ENCODE results near the gene WDR20. TPM values are rescaled to one million over a fixed set of nuclear protein-coding genes. Genes with fewer than 3 reads are reported as not detected.

WDR20 gene
- total and polyA plus RNA-seq, 2 of the 8 experiments (the other 6 are each of a cell fraction or from before 2014, with no cell fraction given): 11.2 to 26.7 TPM

DNA sequence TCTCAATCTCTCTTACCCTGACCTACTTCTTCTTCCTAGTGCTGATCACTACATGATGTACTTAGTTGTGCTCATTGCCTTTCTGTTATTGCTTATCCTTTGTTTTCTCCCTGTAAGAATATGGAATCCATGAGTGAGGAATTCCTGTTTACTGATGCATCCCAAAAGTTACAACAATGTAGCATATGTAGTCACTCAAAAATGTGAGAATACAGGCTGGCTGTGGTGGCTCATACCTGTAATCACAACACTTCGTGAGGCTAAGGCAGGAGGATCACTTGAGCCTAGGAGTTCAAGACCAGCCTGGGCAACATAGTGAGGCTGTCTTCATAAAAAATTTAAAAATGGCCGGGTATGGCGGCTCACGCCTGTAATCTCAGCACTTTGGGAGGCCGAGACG, 8.0 kb upstream of the WDR20 start:
- FAIRE-seq: no peak
- H3K4me3 ChIP-seq (ENCODE audit: extremely low read depth in 1 of 4, insufficient read depth in 2 of 4, low read depth in 3 of 4, low read length in 4 of 4): no peak overlapping the region
- CTCF ChIA-PET (ENCODE audit: partially characterized antibody): interaction anchor here (0.6 kb wide), 1 partner anchor 105 kb away, joined by 3 read pairs; no protein-coding TSS in a partner anchor
- TF ChIP-seq KDM1A (IDR thresholded peaks at IDR 0.05; ENCODE audit: borderline replicate concordance, low read length) (no peak), NRF1 (IDR thresholded peaks at IDR 0.05; ENCODE audit: low read depth, low read length) (no peak), SP4 (IDR thresholded peaks at IDR 0.05; ENCODE audit: low read length) (no peak), SAP30 (IDR thresholded peaks at IDR 0.05; ENCODE audit: insufficient read depth, insufficient replicate concordance, low read length) (no peak), EGR1 (IDR thresholded peaks at IDR 0.05; ENCODE audit: borderline replicate concordance, low read depth, low read length) (no peak), BCL11A (IDR thresholded peaks at IDR 0.05; ENCODE audit: low read depth in 2 of 2, low read length in 2 of 2) (no peak), YY1 (IDR thresholded peaks at IDR 0.05; ENCODE audit: low read depth, low read length) (no peak)

More for the DNA sequence above, 8.0 kb upstream of the WDR20 start:
- Histone ChIP-seq H2BK5ac (ENCODE audit: low read depth, low read length) (no peak overlapping the region), H3K23me2 (ENCODE audit: low read depth, low read length) (no peaks in the 10 kb centered on the region), H2AK5ac (ENCODE audit: low read depth, low read length) (no peak overlapping the region), H2BK15ac (ENCODE audit: low read length) (no peak overlapping the region), H3K27ac (ENCODE audit: low read depth, low read length) (no peak overlapping the region), H3K27me3 (replicated peaks in 1 of 4; ENCODE audit: control insufficient read depth in 3 of 4, extremely low read depth in 1 of 4, insufficient read depth in 3 of 4, low read length in 3 of 4) (no peaks in the 10 kb centered on the region), H4K8ac (ENCODE audit: extremely low read depth, insufficient read depth, low read length) (no peak overlapping the region), H2BK12ac (ENCODE audit: low read depth, low read length) (no peak overlapping the region), H3K14ac (ENCODE audit: insufficient read length) (no peak overlapping the region), H3K9ac (replicated peaks in 1 of 4; ENCODE audit: extremely low read depth in 1 of 4, low read depth in 3 of 4, low read length in 3 of 4) (no peak overlapping the region), H4K5ac (ENCODE audit: insufficient read length, low read depth, low read length) (no peak overlapping the region), H2AFZ (ENCODE audit: low read length) (no peak overlapping the region), H4K20me1 (replicated peaks in 1 of 2; ENCODE audit: control insufficient read depth in 1 of 2, insufficient read depth in 2 of 2, low read length in 2 of 2) (no peaks in the 10 kb centered on the region), H3K79me2 (ENCODE audit: control insufficient read depth in 1 of 2, insufficient read depth in 2 of 2, low read length in 2 of 2) (no peaks in the 10 kb centered on the region), H3K23ac (ENCODE audit: insufficient read length) (no peak overlapping the region), H3K9me3 (ENCODE audit: insufficient read depth in 2 of 2, low read depth in 1 of 2, low read length in 1 of 2) (no peaks in the 10 kb centered on the region), H3K4me2 (ENCODE audit: insufficient read depth in 1 of 2, low read depth in 2 of 2, low read length in 2 of 2) (no peak overlapping the region), H3K4me1 (replicated peaks in 1 of 4; ENCODE audit: control insufficient read depth in 3 of 4, insufficient read depth in 4 of 4, low read length in 3 of 4) (no peaks in the 10 kb centered on the region), H4K91ac (replicated peaks; ENCODE audit: insufficient read length, low read length) (no peak overlapping the region), H3K18ac (ENCODE audit: extremely low read depth, low read length) (no peak overlapping the region), H3K56ac (replicated peaks; ENCODE audit: insufficient read length, low read depth, low read length) (no peak overlapping the region), H2BK120ac (replicated peaks; ENCODE audit: low read depth, low read length) (no peak overlapping the region), H3K36me3 (ENCODE audit: control insufficient read depth in 2 of 4, insufficient read depth in 4 of 4, low read length in 3 of 4) (0 out of 8 replicates have a peak, but pooled peaks cover 0 to 8% (median 2%) of the 10 kb centered on the region in 4 experiments), H3K4ac (replicated peaks; ENCODE audit: insufficient read length, low read depth, low read length) (no peak overlapping the region), H3K79me1 (ENCODE audit: low read depth, low read length) (no peaks in the 10 kb centered on the region), H2BK20ac (ENCODE audit: low read length) (no peak overlapping the region)
- WGBS, 2 experiments (ENCODE audit: extremely low coverage in 1 of 2, insufficient coverage in 1 of 2, insufficient read length in 1 of 2, insufficient replicate concordance in 2 of 2, low coverage in 1 of 2, low lambda C conversion rate in 2 of 2, missing lambda C conversion rate in 1 of 2): 75% methylated on average over 6 of the region's 6 CpGs; no CpG with 5 or more reads in 1 of the 2 experiments
- POLR2A ChIA-PET (ENCODE audit: partially characterized antibody): no interaction called here
- DNase-seq (ENCODE audit: low read depth in 1 of 2, low spot score in 2 of 2): no peak
